Neural progenitor cell (in vitro differentiated cells): ENCODE measurements around the gene ADGRG2. TPM values are rescaled to one million over a fixed set of nuclear protein-coding genes. Genes with fewer than 3 reads are reported as not detected.

Source experiments
- DNase-seq: peaks from one replicate; pipeline ENCODE4 v3.0.0-alpha.2; 2016; ENCODE audit warnings: low spot score
- H2AFZ ChIP-seq: fragments of 200-600 bp; sonication (generic); replicated peaks from 2 replicates; pipeline ENCODE4 v1.6.1; 2016; ENCODE audit warnings: antibody characterized with exemption
- H3F3A ChIP-seq: fragments of 200-600 bp; sonication (generic); 2 replicates; pipeline ENCODE4 v1.6.1; 2016; ENCODE audit warnings: antibody characterized with exemption, low read depth
- H3K27ac ChIP-seq: fragments of 200-600 bp; sonication (generic); 2 replicates; pipeline ENCODE4 v1.5.1; 2016; ENCODE audit warnings: mild to moderate bottlenecking
- H3K27me3 ChIP-seq: fragments of 200-600 bp; sonication (generic); 2 replicates; pipeline ENCODE4 v1.6.1; 2016; ENCODE audit warnings: mild to moderate bottlenecking, moderate library complexity
- H3K36me3 ChIP-seq: fragments of 200-600 bp; sonication (generic); 2 replicates; pipeline ENCODE4 v1.5.1; 2016
- H3K4me1 ChIP-seq: fragments of 200-600 bp; sonication (generic); 2 replicates; pipeline ENCODE4 v1.6.1; 2016; ENCODE audit warnings: mixed run types
- H3K4me2 ChIP-seq: fragments of 200-600 bp; sonication (generic); 2 replicates; pipeline ENCODE4 v1.6.1; 2016
- H3K4me3 ChIP-seq: fragments of 200-600 bp; sonication (generic); 2 replicates; pipeline ENCODE4 v1.5.1; 2016
- H3K79me2 ChIP-seq: fragments of 200-600 bp; sonication (generic); 2 replicates; pipeline ENCODE4 v1.6.1; 2016; ENCODE audit warnings: low read depth
- H3K9ac ChIP-seq: fragments of 200-600 bp; sonication (generic); 2 replicates; pipeline ENCODE4 v1.6.1; 2016
- H3K9me3 ChIP-seq: fragments of 200-600 bp; sonication (generic); 2 replicates; pipeline ENCODE4 v1.5.1; 2016; ENCODE audit warnings: low read depth
- H4K20me1 ChIP-seq: fragments of 200-600 bp; sonication (generic); 2 replicates; pipeline ENCODE4 v1.6.1; 2016; ENCODE audit warnings: low read depth
- H3K27ac Mint-ChIP-seq: 3 replicates; pipeline ENCODE4 v1.8.0; 2021; ENCODE audit warnings: mixed read lengths
- H3K27me3 Mint-ChIP-seq: 2 replicates; pipeline ENCODE4 v1.8.0; 2022; ENCODE audit warnings: low read depth, mild to moderate bottlenecking, inconsistent platforms, moderate library complexity, mixed read lengths; ENCODE audit not compliant: insufficient read depth
- H3K36me3 Mint-ChIP-seq: 3 replicates; pipeline ENCODE4 v1.8.0; 2021; ENCODE audit warnings: mixed read lengths
- H3K4me1 Mint-ChIP-seq: 3 replicates; pipeline ENCODE4 v1.8.0; 2021; ENCODE audit warnings: mixed read lengths
- H3K4me3 Mint-ChIP-seq: 3 replicates; pipeline ENCODE4 v1.8.0; 2021; ENCODE audit warnings: mild to moderate bottlenecking, moderate library complexity, mixed read lengths
- H3K9me3 Mint-ChIP-seq: 3 replicates; pipeline ENCODE4 v1.8.0; 2020; ENCODE audit warnings: mixed read lengths
- EZH2 ChIP-seq: fragments of 200-600 bp; sonication (generic); IDR thresholded peaks from 2 replicates; pipeline ENCODE4 v1.6.1; 2017; ENCODE audit warnings: antibody characterized with exemption, mild to moderate bottlenecking, moderate library complexity
- EZH2phosphoT487 ChIP-seq: fragments of 200-600 bp; sonication (generic); IDR thresholded peaks from 2 replicates; pipeline ENCODE4 v1.6.1; 2017; ENCODE audit warnings: antibody characterized with exemption
- total RNA-seq: library from RNA; depleted of rRNA; stranded (reverse); fragments of >200 nt; gene quantifications from 2 replicates; pipeline ENCODE4 v1.2.3, GENCODE V29; 2015; ENCODE audit warnings: low replicate concordance
- TF ChIP-seq, protein P1 (sequence below): fragments of 200-600 bp; sonication (generic); IDR thresholded peaks from 2 replicates; pipeline ENCODE4 v1.5.1; 2017; ENCODE audit warnings: antibody characterized with exemption, mild to moderate bottlenecking

ADGRG2 gene
- total RNA-seq, 1 donor from 2014 or later, result 0.80 TPM

DNA sequence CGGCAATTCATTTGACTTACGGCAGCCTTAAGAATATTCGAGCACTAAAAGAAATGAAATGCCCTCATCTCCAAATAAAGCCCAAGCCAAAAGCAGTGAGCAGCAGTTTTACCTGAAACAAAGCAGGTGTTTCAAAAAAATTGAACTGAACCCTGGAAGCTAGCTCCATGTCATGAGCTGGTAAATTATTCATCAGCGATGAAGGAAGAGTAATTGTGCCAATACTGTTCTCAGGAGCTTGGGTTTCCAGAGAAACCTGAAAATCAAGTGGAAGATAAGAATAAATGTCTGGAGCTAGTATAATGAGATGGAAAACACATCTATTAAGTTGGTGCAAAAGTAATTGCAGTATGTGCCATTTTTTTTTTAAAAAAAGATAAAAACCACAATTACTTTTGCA is 114.4 kb downstream of the ADGRG2 start:
- Mint-ChIP-seq H3K36me3 (no peaks in the 10 kb centered on the region), H3K4me3 (no peak overlapping the region), H3K4me1 (no peaks in the 10 kb centered on the region), H3K9me3 (peaks cover 6% of the 10 kb centered on the region), H3K27me3 (peaks cover 2% of the 10 kb centered on the region), H3K27ac (no peak overlapping the region)
- Histone ChIP-seq H4K20me1 (no peaks in the 10 kb centered on the region), H3K27me3 (no peaks in the 10 kb centered on the region), H3K79me2 (no peaks in the 10 kb centered on the region), H3K4me3 (no peak overlapping the region), H3K27ac (no peak overlapping the region), H3K9me3 (no peaks in the 10 kb centered on the region), H3F3A (no peaks in the 10 kb centered on the region), H3K4me1 (no peaks in the 10 kb centered on the region), H3K36me3 (no peaks in the 10 kb centered on the region), H3K4me2 (no peak overlapping the region), H3K9ac (no peak overlapping the region), H2AFZ (no peak overlapping the region)
- TF ChIP-seq, protein P1, sequence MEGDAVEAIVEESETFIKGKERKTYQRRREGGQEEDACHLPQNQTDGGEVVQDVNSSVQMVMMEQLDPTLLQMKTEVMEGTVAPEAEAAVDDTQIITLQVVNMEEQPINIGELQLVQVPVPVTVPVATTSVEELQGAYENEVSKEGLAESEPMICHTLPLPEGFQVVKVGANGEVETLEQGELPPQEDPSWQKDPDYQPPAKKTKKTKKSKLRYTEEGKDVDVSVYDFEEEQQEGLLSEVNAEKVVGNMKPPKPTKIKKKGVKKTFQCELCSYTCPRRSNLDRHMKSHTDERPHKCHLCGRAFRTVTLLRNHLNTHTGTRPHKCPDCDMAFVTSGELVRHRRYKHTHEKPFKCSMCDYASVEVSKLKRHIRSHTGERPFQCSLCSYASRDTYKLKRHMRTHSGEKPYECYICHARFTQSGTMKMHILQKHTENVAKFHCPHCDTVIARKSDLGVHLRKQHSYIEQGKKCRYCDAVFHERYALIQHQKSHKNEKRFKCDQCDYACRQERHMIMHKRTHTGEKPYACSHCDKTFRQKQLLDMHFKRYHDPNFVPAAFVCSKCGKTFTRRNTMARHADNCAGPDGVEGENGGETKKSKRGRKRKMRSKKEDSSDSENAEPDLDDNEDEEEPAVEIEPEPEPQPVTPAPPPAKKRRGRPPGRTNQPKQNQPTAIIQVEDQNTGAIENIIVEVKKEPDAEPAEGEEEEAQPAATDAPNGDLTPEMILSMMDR, result no peak
- TF ChIP-seq EZH2, result no peak
- TF ChIP-seq EZH2phosphoT487, result no peak
- DNase-seq, result no peak

DNA sequence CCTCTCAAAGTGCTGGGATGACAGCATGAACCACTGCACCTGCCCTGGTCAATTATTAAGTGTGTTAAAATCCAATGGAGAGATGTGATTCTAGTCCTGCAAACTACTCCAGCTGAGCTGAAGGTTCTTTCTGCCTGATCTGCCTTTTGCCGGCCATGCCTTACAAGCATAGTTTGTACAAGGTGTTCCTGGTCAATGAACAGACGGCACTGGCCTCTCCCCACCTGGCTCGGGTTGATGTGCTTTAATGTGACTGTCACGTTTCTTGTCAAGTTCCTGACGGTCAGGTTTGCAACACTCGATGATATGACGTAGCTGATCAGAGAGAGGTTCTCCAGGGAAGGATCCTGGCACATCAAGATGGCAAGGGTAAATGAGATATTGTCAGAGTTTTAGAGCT is 115.3 kb downstream of the ADGRG2 start:
- Mint-ChIP-seq H3K27ac (no peak overlapping the region), H3K9me3 (peaks cover 4% of the 10 kb centered on the region), H3K4me1 (no peaks in the 10 kb centered on the region), H3K4me3 (no peak overlapping the region), H3K27me3 (peaks cover 2% of the 10 kb centered on the region), H3K36me3 (no peaks in the 10 kb centered on the region)
- DNase-seq, result no peak
- TF ChIP-seq, protein P1, result no peak
- TF ChIP-seq EZH2 (no peak), EZH2phosphoT487 (no peak)
- H3K79me2 ChIP-seq, result no peaks in the 10 kb centered on the region
- no peaks in the 10 kb centered on the region for H4K20me1 ChIP-seq
- H2AFZ ChIP-seq, result no peak overlapping the region
- no peaks in the 10 kb centered on the region for H3K9me3 ChIP-seq
- no peak overlapping the region for H3K27ac ChIP-seq
- H3K4me3 ChIP-seq, result no peak overlapping the region
- no peak overlapping the region for H3K9ac ChIP-seq
- no peaks in the 10 kb centered on the region for H3K27me3 ChIP-seq
- H3F3A ChIP-seq, result no peaks in the 10 kb centered on the region
- H3K36me3 ChIP-seq, result no peaks in the 10 kb centered on the region
- H3K4me2 ChIP-seq, result no peak overlapping the region
- H3K4me1 ChIP-seq, result no peaks in the 10 kb centered on the region

DNA sequence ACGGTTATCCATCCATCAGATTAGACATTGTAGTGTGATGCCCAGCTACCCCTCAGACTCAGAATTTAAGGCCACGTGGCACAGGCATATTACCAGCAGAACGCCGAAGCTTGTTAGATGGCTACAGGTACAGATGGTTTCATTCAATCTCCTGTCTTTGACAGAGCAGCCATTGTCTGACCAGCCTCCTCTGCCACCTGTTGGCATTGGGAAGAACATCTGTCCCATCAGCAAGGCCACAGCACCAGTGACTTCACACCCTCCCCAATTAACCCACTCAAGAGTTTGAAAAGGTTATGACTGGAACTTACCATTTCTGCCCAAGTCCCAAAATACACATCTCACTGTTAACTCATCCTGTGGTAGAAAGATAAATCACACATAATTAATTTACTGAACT is 116.4 kb downstream of the ADGRG2 start:
- Mint-ChIP-seq H3K27ac (no peak overlapping the region), H3K27me3 (peaks cover 2% of the 10 kb centered on the region), H3K9me3 (peaks cover 4% of the 10 kb centered on the region), H3K36me3 (no peaks in the 10 kb centered on the region), H3K4me3 (no peak overlapping the region), H3K4me1 (no peaks in the 10 kb centered on the region)
- Histone ChIP-seq H3F3A (no peaks in the 10 kb centered on the region), H3K4me2 (no peak overlapping the region), H2AFZ (no peak overlapping the region), H3K27me3 (no peaks in the 10 kb centered on the region), H3K9ac (no peak overlapping the region), H4K20me1 (no peaks in the 10 kb centered on the region), H3K4me1 (no peaks in the 10 kb centered on the region), H3K4me3 (no peak overlapping the region), H3K36me3 (no peaks in the 10 kb centered on the region), H3K27ac (no peak overlapping the region), H3K9me3 (no peaks in the 10 kb centered on the region), H3K79me2 (no peaks in the 10 kb centered on the region)
- DNase-seq, result no peak
- TF ChIP-seq EZH2phosphoT487, result no peak
- no peak for TF ChIP-seq EZH2
- TF ChIP-seq, protein P1, result no peak

GRCh38 chrX:19003756-19004155 is 118.5 kb downstream of the ADGRG2 start:
- Histone ChIP-seq H3F3A (peaks cover 4% of the 10 kb centered on the region), H3K27me3 (no peaks in the 10 kb centered on the region), H3K79me2 (no peaks in the 10 kb centered on the region), H4K20me1 (no peaks in the 10 kb centered on the region), H3K9me3 (no peaks in the 10 kb centered on the region), H3K27ac (no peak overlapping the region), H3K36me3 (no peaks in the 10 kb centered on the region), H3K4me1 (no peaks in the 10 kb centered on the region), H3K9ac (no peak overlapping the region), H3K4me3 (no peak overlapping the region), H3K4me2 (no peak overlapping the region), H2AFZ (no peak overlapping the region)
- H3K27me3 Mint-ChIP-seq, result no peaks in the 10 kb centered on the region
- H3K9me3 Mint-ChIP-seq, result no peaks in the 10 kb centered on the region
- no peaks in the 10 kb centered on the region for H3K36me3 Mint-ChIP-seq
- H3K4me3 Mint-ChIP-seq, result no peak overlapping the region
- TF ChIP-seq EZH2phosphoT487 (no peak), EZH2 (no peak)
- TF ChIP-seq, protein P1, result no peak
- no peak overlapping the region for H3K27ac Mint-ChIP-seq
- H3K4me1 Mint-ChIP-seq, result no peaks in the 10 kb centered on the region
- DNase-seq, result no peak
